Panc1 (cell line): ENCODE measurements around the gene OR6C1.
"Not testable (repeated sequence)": the region's sequence is repeated elsewhere in the genome, so short reads cannot be mapped to it uniquely, and the experiment has no call there.

Experiments
- CTCF ChIP-seq: fragments of 450-650 bp; IDR thresholded peaks from 2 replicates; pipeline ENCODE4 v1.5.1; 2017; ENCODE audit warnings: mild to moderate bottlenecking
- REST ChIP-seq, 2 experiments: IDR thresholded peaks; 2 replicates each; pipeline ENCODE4 v1.6.1; 2011 to 2012; ENCODE audit warnings: low read depth in 2 of 2, control low read depth in 1 of 2, low read length in 1 of 2, mild to moderate bottlenecking in 1 of 2, moderate library complexity in 1 of 2; ENCODE audit not compliant: insufficient read depth in 1 of 2
- TCF7L2 ChIP-seq: IDR thresholded peaks from 2 replicates; pipeline ENCODE4 v1.6.1; 2011; ENCODE audit warnings: mild to moderate bottlenecking, low read depth, low read length, inconsistent platforms

GRCh38 chr12:55325801-55326200 is 11.7 kb downstream of the OR6C1 start:
- not testable (repeated sequence) for TF ChIP-seq CTCF; REST (IDR thresholded peaks at IDR 0.05; ENCODE audit: insufficient read depth in 1 of 2, low read depth in 2 of 2, low read length in 1 of 2); TCF7L2
